H1 (cell line): ENCODE measurements around the gene EEIG1. TPM values are rescaled to one million over a fixed set of nuclear protein-coding genes. Genes with fewer than 3 reads are reported as not detected.
A peak's percentile ranks its signal among the peaks of the same experiment; 100 is the strongest.

ENCODE experiments used
- CTCF ChIA-PET: fragments of 300-600 bp; sonication (Branson Sonifier 250); formaldehyde crosslinking; loops from one replicate; lab custom pipeline; 2021; ENCODE audit not compliant: partially characterized antibody; lab: Charles Lee
- POLR2A ChIA-PET: fragments of 300-600 bp; sonication (Branson Sonifier 250); formaldehyde crosslinking; loops from one replicate; lab custom pipeline; 2021; ENCODE audit warnings: inconsistent platforms; ENCODE audit not compliant: partially characterized antibody; lab: Charles Lee
- DNase-seq, 2 experiments: peaks; one replicate each; pipeline versions ENCODE4 v3.0.0 to v3.0.0-alpha.2; 2010 to 2022; ENCODE audit warnings: low spot score in 2 of 2, low read depth in 1 of 2, mixed read lengths in 1 of 2
- FAIRE-seq: peaks from 2 replicates; lab custom pipeline; 2011; peaks lifted over from hg19 to GRCh38; lab: Jason Lieb, UNC
- H2AFZ ChIP-seq: 2 replicates; pipeline ENCODE4 v1.8.1; 2012; ENCODE audit warnings: low read length, inconsistent platforms
- H2AK5ac ChIP-seq: 2 replicates; pipeline ENCODE4 v1.6.1; 2013; ENCODE audit warnings: low read depth, low read length
- H2BK120ac ChIP-seq: replicated peaks from 2 replicates; pipeline ENCODE3; 2013; ENCODE audit warnings: low read depth, low read length, inconsistent platforms
- H2BK12ac ChIP-seq: 2 replicates; pipeline ENCODE4 v1.6.1; 2013; ENCODE audit warnings: low read depth, low read length
- H2BK15ac ChIP-seq: 2 replicates; pipeline ENCODE4 v1.6.1; 2013; ENCODE audit warnings: low read length
- H2BK20ac ChIP-seq: 2 replicates; pipeline ENCODE4 v1.6.1; 2013; ENCODE audit warnings: low read length
- H2BK5ac ChIP-seq: 2 replicates; pipeline ENCODE4 v1.6.1; 2013; ENCODE audit warnings: low read depth, low read length
- H3K14ac ChIP-seq: 2 replicates; pipeline ENCODE4 v1.6.1; 2013; ENCODE audit warnings: inconsistent platforms; ENCODE audit not compliant: insufficient read length
- H3K18ac ChIP-seq: 2 replicates; pipeline ENCODE4 v1.6.1; 2013; ENCODE audit warnings: low read length; ENCODE audit errors: extremely low read depth
- H3K23ac ChIP-seq: 2 replicates; pipeline ENCODE4 v1.6.1; 2013; ENCODE audit warnings: inconsistent platforms; ENCODE audit not compliant: insufficient read length
- H3K23me2 ChIP-seq: 2 replicates; pipeline ENCODE4 v1.6.1; 2013; ENCODE audit warnings: low read depth, low read length
- H3K27ac ChIP-seq: 2 replicates; pipeline ENCODE4 v1.6.1; 2011; ENCODE audit warnings: low read depth, low read length, inconsistent platforms
- H3K27me3 ChIP-seq, 4 experiments: replicated peaks in 1 of 4; 1 replicate in 1 of 4; 2 replicates in 3 of 4; pipeline versions ENCODE4 v1.6.1 to v1.8.1; 2011 to 2013; ENCODE audit warnings: low read length in 3 of 4, mild to moderate bottlenecking in 3 of 4, inconsistent platforms in 2 of 4, mixed read lengths in 2 of 4, moderate library complexity in 1 of 4; ENCODE audit not compliant: control insufficient read depth in 3 of 4, insufficient read depth in 3 of 4; ENCODE audit errors: extremely low read depth in 1 of 4
- H3K36me3 ChIP-seq, 4 experiments: 2 replicates each; pipeline versions ENCODE4 v1.6.1 to v1.8.1; 2011 to 2013; ENCODE audit warnings: mild to moderate bottlenecking in 4 of 4, low read length in 3 of 4, moderate library complexity in 2 of 4, control low read depth in 1 of 4, inconsistent platforms in 1 of 4; ENCODE audit not compliant: insufficient read depth in 4 of 4, control insufficient read depth in 2 of 4
- H3K4ac ChIP-seq: replicated peaks from 2 replicates; pipeline ENCODE3; 2013; ENCODE audit warnings: low read length, low read depth, mixed read lengths, inconsistent platforms; ENCODE audit not compliant: insufficient read length
- H3K4me1 ChIP-seq, 4 experiments: replicated peaks in 1 of 4; 1 replicate in 1 of 4; 2 replicates in 3 of 4; pipeline versions ENCODE4 v1.6.1 to v1.8.1; 2011 to 2013; ENCODE audit warnings: low read length in 3 of 4, inconsistent platforms in 2 of 4, mixed read lengths in 1 of 4; ENCODE audit not compliant: insufficient read depth in 4 of 4, control insufficient read depth in 3 of 4
- H3K4me2 ChIP-seq, 2 experiments: 2 replicates each; pipeline versions ENCODE4 v1.6.1 to v1.8.1; 2011 to 2013; ENCODE audit warnings: low read depth in 2 of 2, low read length in 2 of 2, control low read depth in 1 of 2, inconsistent platforms in 1 of 2, mild to moderate bottlenecking in 1 of 2; ENCODE audit not compliant: insufficient read depth in 1 of 2
- H3K4me3 ChIP-seq, 4 experiments: fragments of 200-600, 300-600 bp in 1 of 4; sonication (generic), shearing (Covaris generic), sonication (Bioruptor Twin) in 1 of 4; 2 replicates each; pipeline versions ENCODE4 v1.5.1 to v1.8.1; 2011 to 2016; ENCODE audit warnings: low read length in 4 of 4, low read depth in 3 of 4, control low read depth in 2 of 4, inconsistent platforms in 2 of 4, mild to moderate bottlenecking in 2 of 4, mixed read lengths in 1 of 4, moderate library complexity in 1 of 4; ENCODE audit not compliant: insufficient read depth in 2 of 4; ENCODE audit errors: extremely low read depth in 1 of 4
- H3K56ac ChIP-seq: replicated peaks from 2 replicates; pipeline ENCODE3; 2013; ENCODE audit warnings: low read depth, mild to moderate bottlenecking, mixed read lengths, low read length, inconsistent platforms; ENCODE audit not compliant: insufficient read length
- H3K79me1 ChIP-seq: 2 replicates; pipeline ENCODE4 v1.6.1; 2013; ENCODE audit warnings: low read depth, low read length, control low read depth
- H3K79me2 ChIP-seq, 2 experiments: 2 replicates each; pipeline versions ENCODE4 v1.6.1 to v1.8.1; 2012 to 2013; ENCODE audit warnings: low read length in 2 of 2, mild to moderate bottlenecking in 2 of 2, inconsistent platforms in 1 of 2; ENCODE audit not compliant: insufficient read depth in 2 of 2, control insufficient read depth in 1 of 2
- H3K9ac ChIP-seq, 4 experiments: replicated peaks in 1 of 4; 1 replicate in 1 of 4; 2 replicates in 3 of 4; pipeline versions ENCODE4 v1.6.1 to v1.8.1; 2011 to 2013; ENCODE audit warnings: low read depth in 3 of 4, low read length in 3 of 4, control low read depth in 2 of 4, mild to moderate bottlenecking in 2 of 4, moderate library complexity in 2 of 4, inconsistent platforms in 1 of 4; ENCODE audit errors: extremely low read depth in 1 of 4
- H3K9me3 ChIP-seq, 2 experiments: 2 replicates each; pipeline versions ENCODE4 v1.6.1 to v1.8.1; 2012 to 2013; ENCODE audit warnings: mild to moderate bottlenecking in 2 of 2, moderate library complexity in 2 of 2, control low read depth in 1 of 2, inconsistent platforms in 1 of 2, low read depth in 1 of 2, low read length in 1 of 2, mixed read lengths in 1 of 2; ENCODE audit not compliant: insufficient read depth in 2 of 2
- H4K20me1 ChIP-seq, 2 experiments: replicated peaks in 1 of 2; 2 replicates each; pipeline versions ENCODE3 to v1.8.1; 2011 to 2013; ENCODE audit warnings: inconsistent platforms in 2 of 2, low read length in 2 of 2, mild to moderate bottlenecking in 1 of 2; ENCODE audit not compliant: insufficient read depth in 2 of 2, control insufficient read depth in 1 of 2
- H4K5ac ChIP-seq: 2 replicates; pipeline ENCODE4 v1.6.1; 2013; ENCODE audit warnings: low read length, low read depth, mixed read lengths, inconsistent platforms; ENCODE audit not compliant: insufficient read length
- H4K8ac ChIP-seq: 2 replicates; pipeline ENCODE4 v1.8.0; 2013; ENCODE audit warnings: mild to moderate bottlenecking, moderate library complexity, low read length, inconsistent platforms; ENCODE audit not compliant: insufficient read depth; ENCODE audit errors: extremely low read depth
- H4K91ac ChIP-seq: replicated peaks from 2 replicates; pipeline ENCODE3; 2013; ENCODE audit warnings: low read length, mixed read lengths, inconsistent platforms; ENCODE audit not compliant: insufficient read length
- CBX5 ChIP-seq: fragments of 300-800, 300-1000 bp; sonication (generic); IDR thresholded peaks from 2 replicates; pipeline ENCODE4 v1.7.1; 2016; ENCODE audit warnings: antibody characterized with exemption, low read length, low read depth
- GABPA ChIP-seq: IDR thresholded peaks from 2 replicates; pipeline ENCODE4 v1.6.1; 2011; ENCODE audit warnings: mild to moderate bottlenecking, low read length, moderate library complexity, borderline replicate concordance; ENCODE audit not compliant: insufficient read depth
- HDAC2 ChIP-seq, 2 experiments: fragments of 300-600 bp in 1 of 2; sonication (generic) in 1 of 2; IDR thresholded peaks; 2 replicates each; pipeline ENCODE4 v1.6.1; 2011 to 2012; ENCODE audit warnings: low read depth in 2 of 2, low read length in 2 of 2, mild to moderate bottlenecking in 2 of 2, moderate library complexity in 2 of 2, borderline replicate concordance in 1 of 2, inconsistent platforms in 1 of 2
- KDM1A ChIP-seq: fragments of 200-600, 300-600 bp; sonication (generic); IDR thresholded peaks from 2 replicates; pipeline ENCODE4 v1.7.1; 2016; ENCODE audit warnings: mild to moderate bottlenecking, low read length, borderline replicate concordance
- RAD21 ChIP-seq, 2 experiments: IDR thresholded peaks in 1 of 2; conservative IDR thresholded peaks in 1 of 2; 2 replicates each; pipeline ENCODE4 v1.6.1; 2011; ENCODE audit warnings: low read depth in 2 of 2, low read length in 2 of 2, improper control_type of control experiment in 1 of 2, inconsistent platforms in 1 of 2, mild to moderate bottlenecking in 1 of 2, moderate library complexity in 1 of 2
- SP1 ChIP-seq: IDR thresholded peaks from 2 replicates; pipeline ENCODE4 v1.6.1; 2011; ENCODE audit warnings: low read depth, low read length
- SP4 ChIP-seq: IDR thresholded peaks from 2 replicates; pipeline ENCODE4 v1.6.1; 2012; ENCODE audit warnings: low read length, inconsistent platforms
- WGBS, 2 experiments: shearing (Covaris generic) in 1 of 2; methylation state at CpG; one replicate each; pipeline versions ENCODE4 v1.1.6 to v1.1.7; 2013 to 2015; ENCODE audit warnings: low lambda C conversion rate in 2 of 2, mixed read lengths in 2 of 2, inconsistent platforms in 1 of 2, low coverage in 1 of 2, missing lambda C conversion rate in 1 of 2; ENCODE audit not compliant: insufficient replicate concordance in 2 of 2, insufficient coverage in 1 of 2, insufficient read length in 1 of 2; ENCODE audit errors: extremely low coverage in 1 of 2, missing lambda C conversion rate in 1 of 2; 5-methylcytosine and 5-hydroxymethylcytosine counted together
- polyA plus RNA-seq, 7 experiments: library from polyadenylated mRNA; depleted of rRNA in 3 of 7; stranded (reverse) in 5 of 7; unstranded in 2 of 7; fragments of >200 nt in 5 of 7; fragments of 200-250 nt in 2 of 7; gene quantifications; 1 replicate in 5 of 7; 2 replicates in 1 of 7; 4 replicates in 1 of 7; pipeline versions ENCODE4 v1.2.1 to v1.2.3, GENCODE V29; 2011 to 2013; ENCODE audit warnings: missing spikeins in 2 of 7, mixed read lengths in 2 of 7
- total RNA-seq: library from RNA; stranded (reverse); fragmentation: NEBNext Ultra II Directional; extraction: Animal tissue kit (Norgen Biotek cat#: 25700); gene quantifications from 2 replicates; pipeline ENCODE4 v1.2.1, GENCODE V29; 2021
- TF ChIP-seq, protein P1 (sequence below), 3 experiments: IDR thresholded peaks; 1 replicate in 2 of 3; 2 replicates in 1 of 3; pipeline versions ENCODE4 v1.5.1 to v1.6.1; 2011; ENCODE audit warnings: low read length in 3 of 3, mild to moderate bottlenecking in 3 of 3, inconsistent platforms in 2 of 3, low read depth in 1 of 3, moderate library complexity in 1 of 3; ENCODE audit not compliant: insufficient read depth in 1 of 3; ENCODE audit errors: control extremely low read depth in 1 of 3

The EEIG1 gene
- total and polyA plus RNA-seq, 2 of the 8 experiments (the other 6 are each of a cell fraction or from before 2014, with no cell fraction given), result 29.8 to 50.8 TPM

DNA sequence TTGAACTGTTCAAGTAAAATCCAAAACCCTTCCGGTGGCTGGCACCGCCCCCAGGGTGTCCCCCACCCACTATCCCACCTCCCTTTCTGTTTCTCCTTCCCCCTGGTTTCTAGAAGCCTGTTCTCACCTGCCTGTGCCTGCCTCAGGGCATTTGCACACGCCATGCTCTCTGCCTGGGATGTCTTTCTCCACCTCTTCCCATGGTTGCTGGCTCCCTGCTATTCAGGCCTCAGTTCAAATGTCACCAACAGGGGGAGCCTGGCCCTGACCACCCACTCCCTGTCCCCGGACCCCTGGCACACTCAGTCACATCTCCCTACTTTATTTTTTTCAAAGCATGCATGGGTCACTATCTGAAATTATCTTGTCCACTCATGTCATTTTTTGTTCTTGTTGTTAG lies 39.9 kb upstream of the EEIG1 start:
- Histone ChIP-seq H4K91ac (no peak overlapping the region), H3K4me3 (no peak overlapping the region), H2BK5ac (no peak overlapping the region), H2AFZ (no peak overlapping the region), H3K4ac (no peak overlapping the region), H4K5ac (no peak overlapping the region), H2AK5ac (no peak overlapping the region), H3K23me2 (no peaks in the 10 kb centered on the region), H4K8ac (no peak overlapping the region), H4K20me1 (no peaks in the 10 kb centered on the region), H3K4me1 (no peaks in the 10 kb centered on the region), H3K79me2 (no peaks in the 10 kb centered on the region), H3K18ac (no peak overlapping the region), H3K9me3 (no peaks in the 10 kb centered on the region), H2BK20ac (no peak overlapping the region), H2BK120ac (no peak overlapping the region), H3K56ac (no peak overlapping the region), H3K27ac (no peak overlapping the region), H3K79me1 (no peaks in the 10 kb centered on the region), H2BK12ac (no peak overlapping the region), H3K36me3 (no peaks in the 10 kb centered on the region), H3K27me3 (no peaks in the 10 kb centered on the region), H3K9ac (no peak overlapping the region), H3K14ac (no peak overlapping the region), H3K23ac (no peak overlapping the region), H2BK15ac (no peak overlapping the region), H3K4me2 (no peak overlapping the region)
- WGBS, 2 experiments, result 79% methylated on average over 2 of the region's 4 CpGs; no CpG with 5 or more reads in 1 of the 2 experiments
- DNase-seq, result peak in 1 of 2 experiments; percentile 61
- TF ChIP-seq RAD21 (IDR thresholded peaks at IDR 0.05 in 1 of 2, conservative IDR thresholded peaks at IDR 0.05 in 1 of 2; ENCODE audit: low read depth in 2 of 2, low read length in 2 of 2) (peak; percentile 29 to 50), SP1 (no peak), KDM1A (peak; percentile 94), CBX5 (no peak), SP4 (no peak), HDAC2 (IDR thresholded peaks at IDR 0.05; ENCODE audit: borderline replicate concordance in 1 of 2, low read depth in 2 of 2, low read length in 2 of 2) (no peak; a peak in 1 of 4 replicates), GABPA (no peak)
- TF ChIP-seq, protein P1, sequence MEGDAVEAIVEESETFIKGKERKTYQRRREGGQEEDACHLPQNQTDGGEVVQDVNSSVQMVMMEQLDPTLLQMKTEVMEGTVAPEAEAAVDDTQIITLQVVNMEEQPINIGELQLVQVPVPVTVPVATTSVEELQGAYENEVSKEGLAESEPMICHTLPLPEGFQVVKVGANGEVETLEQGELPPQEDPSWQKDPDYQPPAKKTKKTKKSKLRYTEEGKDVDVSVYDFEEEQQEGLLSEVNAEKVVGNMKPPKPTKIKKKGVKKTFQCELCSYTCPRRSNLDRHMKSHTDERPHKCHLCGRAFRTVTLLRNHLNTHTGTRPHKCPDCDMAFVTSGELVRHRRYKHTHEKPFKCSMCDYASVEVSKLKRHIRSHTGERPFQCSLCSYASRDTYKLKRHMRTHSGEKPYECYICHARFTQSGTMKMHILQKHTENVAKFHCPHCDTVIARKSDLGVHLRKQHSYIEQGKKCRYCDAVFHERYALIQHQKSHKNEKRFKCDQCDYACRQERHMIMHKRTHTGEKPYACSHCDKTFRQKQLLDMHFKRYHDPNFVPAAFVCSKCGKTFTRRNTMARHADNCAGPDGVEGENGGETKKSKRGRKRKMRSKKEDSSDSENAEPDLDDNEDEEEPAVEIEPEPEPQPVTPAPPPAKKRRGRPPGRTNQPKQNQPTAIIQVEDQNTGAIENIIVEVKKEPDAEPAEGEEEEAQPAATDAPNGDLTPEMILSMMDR (IDR thresholded peaks at IDR 0.05; ENCODE audit: control extremely low read depth in 1 of 3, insufficient read depth in 1 of 3, low read depth in 1 of 3, low read length in 3 of 3), result peak; percentile 32 to 67 (median 62)
- no peak for FAIRE-seq
- POLR2A ChIA-PET, result no interaction called here
- CTCF ChIA-PET, result interaction anchor here (0.6 to 38.5 kb wide), 14 partner anchors 11 to 72 kb away, joined by 3 to 825 read pairs (median 4); partner anchors contain the start of gene DPM2
